Measurements from ENCODE around the gene MFSD6.

MFSD6 gene

DNA sequence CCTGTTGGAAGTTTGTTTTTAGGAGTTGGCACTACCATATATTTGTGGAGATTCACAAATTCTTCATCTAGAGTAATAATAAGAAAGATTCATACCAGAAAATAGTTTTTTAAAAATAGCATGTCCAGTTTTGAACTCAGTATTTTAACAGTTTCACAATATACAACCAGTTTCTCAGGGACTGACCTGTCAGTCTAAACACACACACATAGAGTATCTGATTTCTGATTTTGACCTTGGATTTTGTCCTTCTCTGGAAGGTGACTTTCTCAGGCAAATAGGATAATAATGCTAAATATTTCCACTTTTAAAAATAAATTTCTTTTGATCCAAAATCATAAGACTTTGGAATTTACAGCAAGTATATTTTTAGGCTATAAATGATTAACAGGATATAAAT is 32.0 kb downstream of the MFSD6 start:
- no peak for FAIRE-seq
- TF ChIP-seq, protein P1, sequence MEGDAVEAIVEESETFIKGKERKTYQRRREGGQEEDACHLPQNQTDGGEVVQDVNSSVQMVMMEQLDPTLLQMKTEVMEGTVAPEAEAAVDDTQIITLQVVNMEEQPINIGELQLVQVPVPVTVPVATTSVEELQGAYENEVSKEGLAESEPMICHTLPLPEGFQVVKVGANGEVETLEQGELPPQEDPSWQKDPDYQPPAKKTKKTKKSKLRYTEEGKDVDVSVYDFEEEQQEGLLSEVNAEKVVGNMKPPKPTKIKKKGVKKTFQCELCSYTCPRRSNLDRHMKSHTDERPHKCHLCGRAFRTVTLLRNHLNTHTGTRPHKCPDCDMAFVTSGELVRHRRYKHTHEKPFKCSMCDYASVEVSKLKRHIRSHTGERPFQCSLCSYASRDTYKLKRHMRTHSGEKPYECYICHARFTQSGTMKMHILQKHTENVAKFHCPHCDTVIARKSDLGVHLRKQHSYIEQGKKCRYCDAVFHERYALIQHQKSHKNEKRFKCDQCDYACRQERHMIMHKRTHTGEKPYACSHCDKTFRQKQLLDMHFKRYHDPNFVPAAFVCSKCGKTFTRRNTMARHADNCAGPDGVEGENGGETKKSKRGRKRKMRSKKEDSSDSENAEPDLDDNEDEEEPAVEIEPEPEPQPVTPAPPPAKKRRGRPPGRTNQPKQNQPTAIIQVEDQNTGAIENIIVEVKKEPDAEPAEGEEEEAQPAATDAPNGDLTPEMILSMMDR (IDR thresholded peaks at IDR 0.05; ENCODE audit: insufficient read depth, missing control alignments) = no peak
- no peak for DNase-seq (ENCODE audit: insufficient read length, low spot score)

DNA sequence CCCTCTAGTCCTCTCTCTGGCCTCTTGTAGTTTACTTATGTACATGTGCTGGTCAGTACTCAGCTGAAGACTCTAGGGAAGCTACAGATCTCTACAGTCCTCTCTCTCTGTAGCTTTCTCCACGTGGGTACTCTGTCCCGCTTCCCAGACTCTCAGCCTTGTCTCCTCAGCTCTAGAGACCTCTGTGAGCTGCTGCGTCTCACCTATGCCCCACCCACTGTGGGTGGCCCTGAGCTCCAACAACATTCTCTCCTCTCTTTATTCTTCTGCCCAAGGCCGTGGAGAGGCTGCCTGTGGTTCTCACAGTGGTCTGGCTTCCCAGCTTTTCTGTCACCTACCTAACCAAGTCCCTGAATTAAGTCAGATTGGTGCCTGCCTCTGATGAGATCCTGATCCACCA is 33.4 kb downstream of the MFSD6 start:
- no peak for FAIRE-seq
- TF ChIP-seq, protein P1 (IDR thresholded peaks at IDR 0.05; ENCODE audit: insufficient read depth, missing control alignments) = no peak
- no peak for DNase-seq (ENCODE audit: insufficient read length, low spot score)

DNA sequence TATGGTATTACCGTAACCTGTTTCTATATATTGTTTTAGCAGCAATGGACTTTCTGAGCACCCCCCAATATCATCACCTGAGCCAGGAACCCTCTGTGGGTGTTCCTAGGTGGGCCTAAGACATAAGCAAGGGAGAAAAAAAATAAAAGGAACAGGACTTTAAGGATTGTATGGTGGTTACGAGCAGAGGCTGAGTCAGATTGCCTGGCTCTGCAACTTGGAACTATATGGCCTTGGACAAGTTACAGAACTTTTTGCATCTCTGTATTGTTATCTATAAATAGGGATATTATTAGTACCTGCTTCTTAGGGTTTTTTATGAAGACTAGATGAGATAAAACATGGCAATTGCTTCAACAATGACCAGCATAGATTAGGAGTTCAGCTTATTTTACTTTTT is 34.9 kb downstream of the MFSD6 start:
- TF ChIP-seq, protein P1 (IDR thresholded peaks at IDR 0.05; ENCODE audit: insufficient read depth, missing control alignments) = no peak
- DNase-seq (ENCODE audit: insufficient read length, low spot score) (no peak), FAIRE-seq (no peak)

DNA sequence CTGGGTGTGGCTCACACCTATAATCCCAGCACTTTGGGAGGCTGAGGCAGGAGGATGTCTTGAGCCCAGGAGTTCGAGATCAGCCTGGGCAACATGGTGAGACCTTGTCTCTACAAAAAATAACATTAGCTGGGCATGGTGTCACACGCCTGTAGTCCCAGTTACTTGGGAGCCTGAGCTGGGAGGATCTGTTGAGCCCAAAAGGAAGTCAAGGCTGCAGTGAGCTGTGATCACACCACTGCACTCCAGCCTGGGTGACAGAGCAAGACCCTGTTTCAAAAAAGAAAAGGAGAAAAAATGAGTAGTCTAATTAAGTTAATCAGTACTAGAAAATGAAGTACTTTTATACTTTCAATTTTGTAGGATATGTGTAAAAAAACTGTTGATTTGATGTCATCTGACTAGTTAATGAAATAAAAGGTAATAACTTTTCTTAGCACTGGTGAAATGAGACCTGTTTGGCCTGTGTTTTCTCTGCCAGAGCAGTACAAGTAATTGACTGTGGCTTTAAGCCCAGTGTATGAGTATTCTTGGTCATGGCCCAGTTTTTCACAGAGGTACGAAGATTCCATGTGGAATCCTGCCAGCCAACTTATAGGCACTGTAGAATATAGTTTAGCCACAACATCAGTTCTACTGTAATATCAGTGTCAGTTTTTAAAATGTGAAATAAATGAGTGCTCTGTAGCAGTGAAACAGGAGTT is 35.8 kb downstream of the MFSD6 start:
- TF ChIP-seq, protein P1 (IDR thresholded peaks at IDR 0.05; ENCODE audit: insufficient read depth, missing control alignments) = no peak
- FAIRE-seq = no peak
- no peak for DNase-seq (ENCODE audit: insufficient read length, low spot score)

DNA sequence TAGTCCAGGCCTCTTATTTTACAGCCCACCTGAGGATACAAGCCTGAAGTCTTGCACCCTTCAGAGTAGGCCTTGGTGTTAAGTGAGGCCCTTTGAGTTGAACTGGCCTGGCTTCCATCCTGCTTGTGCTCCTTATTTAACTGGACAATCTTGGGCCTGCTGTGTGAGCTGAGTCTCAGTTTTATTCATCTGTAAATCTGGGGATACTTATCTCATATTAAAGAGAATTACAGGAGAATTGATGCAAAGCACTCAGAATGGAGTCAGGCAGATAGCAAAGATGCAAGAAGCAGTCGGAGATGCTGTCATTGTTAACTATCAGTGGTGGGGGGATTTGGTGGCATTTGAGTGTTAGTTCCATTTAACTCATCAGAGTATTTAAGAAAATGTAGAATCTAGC is 36.8 kb downstream of the MFSD6 start:
- DNase-seq (ENCODE audit: insufficient read length, low spot score) = no peak
- TF ChIP-seq, protein P1 (IDR thresholded peaks at IDR 0.05; ENCODE audit: insufficient read depth, missing control alignments) = no peak
- no peak for FAIRE-seq

DNA sequence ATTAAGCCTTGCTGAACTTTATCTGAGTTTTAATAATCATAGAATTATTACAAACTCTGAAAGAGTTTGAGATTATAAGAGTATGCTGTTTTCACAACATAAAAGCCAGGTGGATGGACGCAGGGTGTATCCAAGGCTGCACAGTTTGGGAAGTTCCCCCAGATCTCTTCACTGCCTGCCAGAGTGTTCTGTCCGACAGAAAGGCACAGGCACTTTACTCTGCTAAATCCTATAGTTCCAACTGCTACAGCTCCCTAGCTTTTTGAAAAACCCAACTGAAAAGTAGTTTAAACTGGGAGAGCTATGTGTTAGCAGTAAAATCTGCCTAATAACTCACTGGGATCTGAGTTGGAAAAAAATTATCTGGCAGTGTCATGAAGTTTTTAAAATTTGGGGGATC is 38.0 kb downstream of the MFSD6 start:
- DNase-seq (ENCODE audit: insufficient read length, low spot score) = no peak
- no peak for FAIRE-seq
- TF ChIP-seq, protein P1 (IDR thresholded peaks at IDR 0.05; ENCODE audit: insufficient read depth, missing control alignments) = no peak

DNA sequence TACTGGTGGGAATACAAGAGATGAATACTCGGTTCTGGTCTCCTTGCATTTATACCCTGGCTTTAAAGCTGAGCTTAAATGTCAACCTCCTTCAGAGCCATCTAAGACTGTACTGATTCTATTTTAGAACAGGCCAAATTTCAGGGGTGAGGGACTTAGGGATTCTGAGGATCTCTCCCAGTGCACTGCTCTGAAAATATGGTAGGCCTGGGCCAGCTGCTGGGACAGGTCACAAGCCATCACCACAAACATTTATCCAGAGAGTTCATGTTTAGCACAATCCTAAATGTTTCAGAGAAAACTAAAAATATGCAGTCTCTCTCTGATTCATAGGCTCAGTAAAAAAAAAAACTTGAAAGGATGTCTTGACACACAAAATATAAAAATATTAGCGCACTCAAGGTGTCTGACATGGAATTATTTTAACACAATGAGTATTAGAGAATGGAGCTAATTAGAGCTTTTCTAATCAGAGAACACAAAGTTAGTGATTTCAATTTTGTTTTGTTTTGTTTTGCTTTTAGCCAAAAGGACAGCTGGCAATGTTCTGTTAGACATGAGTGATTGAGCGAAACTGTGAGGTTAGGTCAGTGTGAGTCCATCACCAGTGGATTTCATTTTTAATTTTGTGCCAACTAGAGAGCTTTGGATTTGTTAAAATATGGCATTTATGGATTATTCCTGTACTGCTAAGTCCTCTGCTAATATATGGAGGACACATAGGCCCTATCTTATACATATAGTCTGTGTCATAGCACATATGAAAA is 38.8 kb downstream of the MFSD6 start:
- DNase-seq (ENCODE audit: insufficient read length, low spot score) (no peak), FAIRE-seq (no peak)
- TF ChIP-seq, protein P1 (IDR thresholded peaks at IDR 0.05; ENCODE audit: insufficient read depth, missing control alignments) = no peak

Measured in D721Med (cell line).